HFFc6 (cell line): Measurements from ENCODE around the gene RPS6KB2. TPM values are rescaled to one million over a fixed set of nuclear protein-coding genes. Genes with fewer than 3 reads are reported as not detected.
A peak's percentile ranks its signal among the peaks of the same experiment; 100 is the strongest.

Experiments used
- DNase-seq: peaks from one replicate; pipeline ENCODE4 v3.0.0-alpha.2; 2018
- H3K27ac Mint-ChIP-seq: 2 replicates; pipeline ENCODE4 v1.8.0; 2020; ENCODE audit warnings: mild to moderate bottlenecking, mixed read lengths
- H3K27me3 Mint-ChIP-seq: 2 replicates; pipeline ENCODE4 v1.8.0; 2021; ENCODE audit warnings: mild to moderate bottlenecking, moderate library complexity, mixed read lengths; ENCODE audit not compliant: insufficient read depth
- H3K36me3 Mint-ChIP-seq: 2 replicates; pipeline ENCODE4 v1.8.0; 2021; ENCODE audit warnings: low read depth, mixed read lengths
- H3K4me1 Mint-ChIP-seq: 2 replicates; pipeline ENCODE4 v1.8.0; 2020; ENCODE audit warnings: low read depth, mixed read lengths
- H3K4me3 Mint-ChIP-seq: 2 replicates; pipeline ENCODE4 v1.8.0; 2020; ENCODE audit warnings: mild to moderate bottlenecking, moderate library complexity, mixed read lengths
- H3K9me3 Mint-ChIP-seq: 2 replicates; pipeline ENCODE4 v1.8.0; 2020; ENCODE audit warnings: mild to moderate bottlenecking, mixed read lengths
- total RNA-seq, 6 experiments: library from RNA; stranded (reverse); fragmentation: NEBNext Ultra II Directional; extraction: Animal tissue kit (Norgen Biotek cat#: 25700); gene quantifications; 2 replicates in 1 of 6; 3 replicates in 5 of 6; pipeline ENCODE4 v1.2.3, GENCODE V29; 2021
- TF ChIP-seq, protein P1 (sequence below): fragments of 200-600 bp; sonication (generic); IDR thresholded peaks from 2 replicates; pipeline ENCODE4 v1.5.0; 2021; ENCODE audit warnings: antibody characterized with exemption, mild to moderate bottlenecking

The RPS6KB2 gene
- total RNA-seq, 6 experiments from 2014 or later = 51.5 to 58.4 (median 55.8) TPM

DNA sequence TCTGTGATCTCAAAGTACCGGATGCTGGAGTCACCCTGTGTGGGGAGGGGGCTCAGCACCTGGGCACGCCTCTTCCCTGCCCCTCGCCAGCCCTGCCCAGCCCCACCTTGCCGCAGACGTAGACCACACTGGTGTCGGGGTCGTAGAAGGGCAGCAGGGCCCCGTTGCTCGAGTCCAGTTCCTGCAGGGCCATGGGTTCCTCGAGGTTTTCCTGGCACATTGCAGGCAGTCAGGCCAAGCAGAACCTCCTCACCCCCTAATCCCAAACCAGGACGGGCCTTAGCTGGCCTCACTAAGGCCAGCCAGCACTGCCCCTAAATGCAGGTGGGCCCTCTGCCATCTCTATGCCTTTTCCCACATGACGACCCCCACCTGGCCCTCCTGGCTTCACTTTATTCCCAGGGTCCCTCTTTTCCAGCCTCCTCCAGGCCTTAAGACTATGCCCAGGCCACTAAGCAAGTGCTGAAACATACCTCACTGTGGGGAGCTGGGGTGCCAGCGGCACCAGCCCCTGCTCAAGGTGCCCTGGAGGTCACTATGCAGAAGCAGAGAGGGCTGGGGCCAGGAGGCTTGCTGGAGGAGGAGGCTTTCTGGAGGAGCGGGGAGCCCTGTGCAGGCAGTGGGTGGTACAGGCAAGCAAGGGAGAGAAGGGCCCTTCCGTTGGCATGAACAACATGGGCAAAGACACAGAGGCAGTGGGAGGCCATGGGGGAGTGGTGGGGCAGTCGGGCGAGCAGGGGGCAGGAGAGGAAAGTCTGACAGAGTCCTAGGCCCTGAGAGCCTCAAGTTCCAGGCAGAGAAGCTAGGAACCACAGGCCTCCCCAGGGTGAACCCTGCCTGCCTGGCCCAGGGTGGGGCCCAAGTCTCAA lies 12.2 kb downstream of the RPS6KB2 start:
- no peak overlapping the region for H3K27ac Mint-ChIP-seq

DNA sequence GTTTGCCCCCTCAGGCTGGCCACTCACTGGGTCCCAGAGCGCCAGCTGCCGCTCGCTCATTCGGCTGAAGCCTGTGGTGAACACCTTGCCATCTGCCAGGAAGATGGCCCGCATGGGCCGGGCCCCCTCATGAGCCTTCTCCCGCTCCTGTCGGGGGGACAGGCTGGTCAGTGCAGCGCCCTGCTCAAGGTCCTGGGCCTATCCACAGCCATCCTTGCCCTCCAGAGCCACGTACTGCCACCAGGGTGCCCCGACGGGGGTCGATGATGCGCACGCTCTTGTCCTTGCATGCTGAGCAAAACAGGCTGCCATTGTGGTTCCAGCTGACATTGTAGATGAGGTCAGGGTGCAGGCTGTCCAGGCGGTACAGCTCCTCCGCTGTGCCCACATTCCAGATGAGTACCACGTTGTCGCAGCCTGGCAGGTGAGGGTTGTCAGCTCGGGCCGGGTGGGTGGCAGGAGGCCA lies 12.8 kb downstream of the RPS6KB2 start:
- DNase-seq = no peak
- TF ChIP-seq, protein P1, sequence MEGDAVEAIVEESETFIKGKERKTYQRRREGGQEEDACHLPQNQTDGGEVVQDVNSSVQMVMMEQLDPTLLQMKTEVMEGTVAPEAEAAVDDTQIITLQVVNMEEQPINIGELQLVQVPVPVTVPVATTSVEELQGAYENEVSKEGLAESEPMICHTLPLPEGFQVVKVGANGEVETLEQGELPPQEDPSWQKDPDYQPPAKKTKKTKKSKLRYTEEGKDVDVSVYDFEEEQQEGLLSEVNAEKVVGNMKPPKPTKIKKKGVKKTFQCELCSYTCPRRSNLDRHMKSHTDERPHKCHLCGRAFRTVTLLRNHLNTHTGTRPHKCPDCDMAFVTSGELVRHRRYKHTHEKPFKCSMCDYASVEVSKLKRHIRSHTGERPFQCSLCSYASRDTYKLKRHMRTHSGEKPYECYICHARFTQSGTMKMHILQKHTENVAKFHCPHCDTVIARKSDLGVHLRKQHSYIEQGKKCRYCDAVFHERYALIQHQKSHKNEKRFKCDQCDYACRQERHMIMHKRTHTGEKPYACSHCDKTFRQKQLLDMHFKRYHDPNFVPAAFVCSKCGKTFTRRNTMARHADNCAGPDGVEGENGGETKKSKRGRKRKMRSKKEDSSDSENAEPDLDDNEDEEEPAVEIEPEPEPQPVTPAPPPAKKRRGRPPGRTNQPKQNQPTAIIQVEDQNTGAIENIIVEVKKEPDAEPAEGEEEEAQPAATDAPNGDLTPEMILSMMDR = no peak
- no peak overlapping the region for H3K27ac Mint-ChIP-seq
- no peaks in the 10 kb centered on the region; the same call in 1 of the 2 replicates for H3K36me3 Mint-ChIP-seq
- no peaks in the 10 kb centered on the region for H3K9me3 Mint-ChIP-seq
- peaks cover 10% of the 10 kb centered on the region; the same call in 1 of the 2 replicates for H3K4me1 Mint-ChIP-seq
- H3K27me3 Mint-ChIP-seq = peaks cover 7% of the 10 kb centered on the region; the same call in 1 of the 2 replicates
- 0 out of 2 replicates have a peak overlapping the region, but pooled peaks have one; percentile 30 for H3K4me3 Mint-ChIP-seq

More for the DNA sequence above, 12.2 kb downstream of the RPS6KB2 start:
- no peak for DNase-seq
- Mint-ChIP-seq H3K27me3 (peaks cover 8% of the 10 kb centered on the region; the same call in 1 of the 2 replicates), H3K9me3 (no peaks in the 10 kb centered on the region), H3K36me3 (no peaks in the 10 kb centered on the region; the same call in 1 of the 2 replicates), H3K4me1 (peaks cover 10% of the 10 kb centered on the region; the same call in 1 of the 2 replicates), H3K4me3 (no peak overlapping the region)
- TF ChIP-seq, protein P1 = no peak

DNA sequence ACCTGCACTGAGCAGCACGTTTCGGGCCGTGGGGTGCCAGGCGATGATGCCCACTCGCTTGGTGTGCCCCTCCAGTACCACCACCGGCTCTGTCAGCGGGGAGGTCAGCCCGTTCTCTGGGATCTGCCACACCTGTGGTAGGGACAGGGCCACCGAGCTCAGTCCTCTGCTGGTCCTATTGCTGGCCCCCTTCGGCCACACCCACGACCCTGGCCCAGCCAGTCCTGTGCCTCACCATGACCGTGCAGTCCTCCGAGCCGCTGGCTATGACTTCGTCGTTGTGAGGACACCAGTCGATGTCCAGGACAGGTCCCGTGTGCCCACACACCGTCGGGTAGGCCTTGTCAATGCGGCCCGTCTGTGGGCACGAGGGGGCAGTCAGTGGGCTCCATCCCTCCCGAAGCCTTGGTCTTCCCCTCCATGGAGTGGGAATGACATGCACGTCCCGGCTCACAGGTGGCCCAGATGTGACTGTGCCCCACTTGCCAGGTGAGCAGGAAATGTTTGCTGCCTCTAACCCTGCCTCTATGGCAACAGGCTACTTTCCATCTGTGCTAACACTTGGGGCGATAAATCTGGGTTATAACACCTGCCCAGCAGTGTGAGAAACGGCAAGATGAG lies 13.5 kb downstream of the RPS6KB2 start:
- H3K27ac Mint-ChIP-seq = peak overlapping the region; percentile 46; the same call in 1 of the 2 replicates
- H3K27me3 Mint-ChIP-seq = peaks cover 7% of the 10 kb centered on the region; the same call in 1 of the 2 replicates
- no peaks in the 10 kb centered on the region; the same call in 1 of the 2 replicates for H3K36me3 Mint-ChIP-seq
- DNase-seq = no peak
- H3K4me3 Mint-ChIP-seq = peak overlapping the region; percentile 91
- H3K9me3 Mint-ChIP-seq = no peaks in the 10 kb centered on the region
- TF ChIP-seq, protein P1 = no peak
- H3K4me1 Mint-ChIP-seq = peaks cover 10% of the 10 kb centered on the region; the same call in 1 of the 2 replicates

DNA sequence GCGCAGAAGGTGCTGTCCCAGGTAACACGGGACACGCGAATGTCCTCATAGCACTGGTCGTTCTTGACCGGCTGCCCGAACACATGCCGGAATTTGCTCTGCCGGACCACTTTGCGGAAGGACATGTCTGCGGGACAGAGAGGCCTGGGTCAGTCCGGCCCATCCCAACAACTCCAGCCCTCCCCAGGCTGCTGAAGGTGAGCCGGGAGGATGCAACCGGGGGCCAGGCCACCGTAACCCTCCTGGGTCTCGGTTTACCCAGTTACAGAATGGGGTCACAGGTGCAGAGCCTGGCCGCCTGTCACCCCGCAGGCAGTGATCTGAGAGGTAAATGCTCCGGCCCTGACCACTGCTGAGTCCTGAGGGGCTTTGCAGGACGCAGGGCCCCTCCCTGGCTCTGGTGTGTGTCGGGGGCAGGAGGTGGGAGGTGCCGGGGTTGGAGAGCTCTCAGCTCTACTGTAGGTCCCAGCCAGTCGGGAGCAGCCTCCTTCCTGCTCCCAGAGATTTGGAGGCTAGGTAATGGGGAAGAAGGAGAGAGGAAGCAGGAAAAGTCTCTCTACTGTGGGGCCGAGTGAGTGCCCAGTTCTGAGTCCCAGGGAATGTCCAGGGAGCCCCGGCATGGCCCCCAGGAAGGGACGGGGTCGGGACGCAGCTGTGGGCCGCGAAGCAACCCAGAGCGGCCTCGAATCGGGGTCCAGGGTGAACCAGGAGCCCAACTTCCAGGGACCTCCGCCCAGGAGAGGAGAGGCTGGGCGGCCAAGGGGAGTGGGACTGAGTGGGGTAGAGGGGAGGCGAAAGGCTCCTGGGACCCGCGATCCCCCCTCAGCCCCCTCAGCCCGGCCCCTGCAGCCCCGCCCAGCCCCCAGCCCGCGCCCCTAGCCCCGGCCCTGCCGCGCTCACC lies 14.5 kb downstream of the RPS6KB2 start:
- TF ChIP-seq, protein P1 = no peak
- H3K9me3 Mint-ChIP-seq = no peaks in the 10 kb centered on the region
- H3K27ac Mint-ChIP-seq = peak overlapping the region; percentile 76
- H3K4me1 Mint-ChIP-seq = peaks cover 10% of the 10 kb centered on the region; the same call in 1 of the 2 replicates
- DNase-seq = no peak
- H3K36me3 Mint-ChIP-seq = no peaks in the 10 kb centered on the region; the same call in 1 of the 2 replicates
- peaks cover 7% of the 10 kb centered on the region; the same call in 1 of the 2 replicates for H3K27me3 Mint-ChIP-seq
- peak overlapping the region; percentile 91 for H3K4me3 Mint-ChIP-seq

DNA sequence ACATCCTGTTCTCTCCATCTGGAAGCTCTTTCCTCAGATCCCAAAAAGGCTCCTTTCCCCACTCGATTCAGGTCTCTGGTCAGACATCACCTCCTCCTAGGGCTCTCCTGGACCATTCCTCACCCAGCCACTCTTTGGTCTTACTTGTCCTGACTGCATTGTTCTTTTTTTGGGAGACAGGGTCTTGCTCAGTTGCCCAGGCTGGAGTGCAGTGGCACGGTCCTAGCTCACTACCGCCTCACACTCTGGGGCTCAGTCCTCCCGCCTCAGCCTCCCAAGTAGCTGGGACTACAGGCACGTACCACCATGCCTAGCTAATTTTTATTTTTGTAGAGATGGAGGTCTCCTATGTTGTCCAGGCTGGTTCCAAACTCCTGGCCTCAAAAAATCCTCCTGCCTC lies 17.2 kb downstream of the RPS6KB2 start:
- Mint-ChIP-seq H3K36me3 (no peaks in the 10 kb centered on the region; the same call in 1 of the 2 replicates), H3K4me1 (peaks cover 10% of the 10 kb centered on the region; the same call in 1 of the 2 replicates), H3K9me3 (no peaks in the 10 kb centered on the region), H3K4me3 (no peak overlapping the region), H3K27ac (no peak overlapping the region), H3K27me3 (peaks cover 12% of the 10 kb centered on the region)
- no peak for DNase-seq
- TF ChIP-seq, protein P1 = no peak
